WTC11 (cell line): Measurements from ENCODE around the gene BCL11B. TPM values are rescaled to one million over a fixed set of nuclear protein-coding genes. Genes with fewer than 3 reads are reported as not detected.

Source experiments
- ATAC-seq: fragments of 200-7000 bp; cut with Tn5 transposase; 2 replicates; pipeline ENCODE4 v1.10.0; 2021; ENCODE audit warnings: mild to moderate bottlenecking, moderate library complexity
- CTCF ChIA-PET: fragments of 300-600 bp; sonication (Branson Sonifier 250); formaldehyde crosslinking; loops from one replicate; lab custom pipeline; 2021; ENCODE audit warnings: antibody characterized with exemption; lab: Charles Lee
- POLR2A ChIA-PET: fragments of 350-600 bp; sonication (Branson Sonifier 250); formaldehyde crosslinking; loops from one replicate; lab custom pipeline; 2021; ENCODE audit warnings: antibody characterized with exemption; lab: Charles Lee
- DNase-seq: peaks from one replicate; pipeline ENCODE4 v3.0.0; 2021; ENCODE audit warnings: low spot score
- H3K27ac Mint-ChIP-seq: 2 replicates; pipeline ENCODE4 v1.8.0; 2021; ENCODE audit warnings: mixed read lengths
- H3K27me3 Mint-ChIP-seq: 2 replicates; pipeline ENCODE4 v1.8.0; 2021; ENCODE audit warnings: low read depth, mild to moderate bottlenecking, moderate library complexity, mixed read lengths
- H3K36me3 Mint-ChIP-seq: 2 replicates; pipeline ENCODE4 v1.8.0; 2021; ENCODE audit warnings: mixed read lengths
- H3K4me1 Mint-ChIP-seq: 2 replicates; pipeline ENCODE4 v1.8.0; 2022; ENCODE audit warnings: mixed read lengths
- H3K4me3 Mint-ChIP-seq: 2 replicates; pipeline ENCODE4 v1.8.0; 2021; ENCODE audit warnings: mild to moderate bottlenecking, moderate library complexity, mixed read lengths
- H3K9me3 Mint-ChIP-seq: 2 replicates; pipeline ENCODE4 v1.8.0; 2021; ENCODE audit warnings: mixed read lengths
- ATF2 ChIP-seq: sonication (generic); formaldehyde crosslinking; IDR thresholded peaks from 2 replicates; pipeline ENCODE4 v1.8.1; 2022; ENCODE audit warnings: low read depth, missing genetic modification reagents, borderline replicate concordance
- ATF3 ChIP-seq: sonication (generic); formaldehyde crosslinking; conservative IDR thresholded peaks from 2 replicates; pipeline ENCODE4 v1.8.1; 2022; ENCODE audit warnings: mild to moderate bottlenecking, missing genetic modification reagents
- CREB1 ChIP-seq: sonication (generic); formaldehyde crosslinking; IDR thresholded peaks from 2 replicates; pipeline ENCODE4 v1.8.0; 2023; ENCODE audit warnings: mild to moderate bottlenecking, missing genetic modification reagents
- CREM ChIP-seq: sonication (generic); formaldehyde crosslinking; IDR thresholded peaks from 2 replicates; pipeline ENCODE4 v1.8.1; 2022; ENCODE audit warnings: mild to moderate bottlenecking, missing genetic modification reagents, moderate library complexity
- E2F5 ChIP-seq: sonication (generic); formaldehyde crosslinking; IDR thresholded peaks from 2 replicates; pipeline ENCODE4 v1.8.1; 2022; ENCODE audit warnings: mild to moderate bottlenecking, moderate library complexity, missing genetic modification reagents
- ETV6 ChIP-seq: sonication (generic); formaldehyde crosslinking; IDR thresholded peaks from 2 replicates; pipeline ENCODE4 v1.8.1; 2022; ENCODE audit warnings: mild to moderate bottlenecking, missing genetic modification reagents
- FOXP4 ChIP-seq: sonication (generic); formaldehyde crosslinking; IDR thresholded peaks from 2 replicates; pipeline ENCODE4 v1.8.0; 2022; ENCODE audit warnings: mild to moderate bottlenecking, missing genetic modification reagents
- GRHL2 ChIP-seq: fragments of 250-450 bp; sonication (Bioruptor Pico); IDR thresholded peaks from 2 replicates; pipeline ENCODE4 v1.8.0; 2022; ENCODE audit warnings: mild to moderate bottlenecking, moderate library complexity; ENCODE audit not compliant: insufficient replicate concordance, severe bottlenecking
- IRF2 ChIP-seq: sonication (generic); formaldehyde crosslinking; IDR thresholded peaks from 2 replicates; pipeline ENCODE4 v1.8.0; 2022; ENCODE audit warnings: low read depth, missing genetic modification reagents, borderline replicate concordance
- NR1H2 ChIP-seq: sonication (generic); formaldehyde crosslinking; IDR thresholded peaks from 2 replicates; pipeline ENCODE4 v1.9.0; 2021; ENCODE audit warnings: mild to moderate bottlenecking, moderate library complexity, missing genetic modification reagents
- OVOL2 ChIP-seq: fragments of 250-450 bp; sonication (Bioruptor Pico); IDR thresholded peaks from 2 replicates; pipeline ENCODE4 v1.9.0; 2021; ENCODE audit warnings: mild to moderate bottlenecking, borderline replicate concordance
- SOX15 ChIP-seq: fragments of 250-450 bp; sonication (Bioruptor Pico); IDR thresholded peaks from 2 replicates; pipeline ENCODE4 v1.9.0; 2021; ENCODE audit warnings: mild to moderate bottlenecking
- TEAD1 ChIP-seq: sonication (generic); formaldehyde crosslinking; IDR thresholded peaks from 2 replicates; pipeline ENCODE4 v1.8.0; 2022; ENCODE audit warnings: mild to moderate bottlenecking, missing genetic modification reagents
- ZBTB21 ChIP-seq: sonication (generic); formaldehyde crosslinking; IDR thresholded peaks from 2 replicates; pipeline ENCODE4 v1.8.1; 2023; ENCODE audit warnings: mild to moderate bottlenecking, missing genetic modification reagents, borderline replicate concordance
- ZNF121 ChIP-seq: sonication (generic); formaldehyde crosslinking; IDR thresholded peaks from 2 replicates; pipeline ENCODE4 v1.8.0; 2023; ENCODE audit warnings: missing genetic modification reagents
- ZNF138 ChIP-seq: sonication (generic); formaldehyde crosslinking; conservative IDR thresholded peaks from 2 replicates; pipeline ENCODE4 v1.8.1; 2022; ENCODE audit warnings: mild to moderate bottlenecking, moderate library complexity, missing genetic modification reagents
- ZNF232 ChIP-seq: sonication (generic); formaldehyde crosslinking; IDR thresholded peaks from 2 replicates; pipeline ENCODE4 v1.8.0; 2022; ENCODE audit warnings: mild to moderate bottlenecking, missing genetic modification reagents
- ZNF396 ChIP-seq: fragments of 250-450 bp; sonication (Bioruptor Pico); IDR thresholded peaks from 2 replicates; pipeline ENCODE4 v1.8.0; 2021; ENCODE audit warnings: mild to moderate bottlenecking, moderate library complexity, borderline replicate concordance
- ZNF416 ChIP-seq: fragments of 250-450 bp; sonication (Bioruptor Pico); IDR thresholded peaks from 2 replicates; pipeline ENCODE4 v1.9.0; 2021; ENCODE audit warnings: mild to moderate bottlenecking, inconsistent platforms
- ZNF512 ChIP-seq: sonication (generic); formaldehyde crosslinking; IDR thresholded peaks from 2 replicates; pipeline ENCODE4 v1.8.1; 2022; ENCODE audit warnings: missing genetic modification reagents, borderline replicate concordance
- total RNA-seq: library from RNA; stranded (reverse); gene quantifications from 3 replicates; pipeline ENCODE4 v1.2.3, GENCODE V29; 2021
- TF ChIP-seq, protein P1 (sequence below): sonication (generic); formaldehyde crosslinking; IDR thresholded peaks from 2 replicates; pipeline ENCODE4 v1.8.0; 2023; ENCODE audit warnings: mild to moderate bottlenecking, missing genetic modification reagents
- TF ChIP-seq, protein P2 (sequence below): sonication (generic); formaldehyde crosslinking; IDR thresholded peaks from 2 replicates; pipeline ENCODE4 v1.8.0; 2023; ENCODE audit warnings: missing genetic modification reagents

The BCL11B gene
- total RNA-seq, 1 experiment from 2014 or later = 9.1 TPM

DNA sequence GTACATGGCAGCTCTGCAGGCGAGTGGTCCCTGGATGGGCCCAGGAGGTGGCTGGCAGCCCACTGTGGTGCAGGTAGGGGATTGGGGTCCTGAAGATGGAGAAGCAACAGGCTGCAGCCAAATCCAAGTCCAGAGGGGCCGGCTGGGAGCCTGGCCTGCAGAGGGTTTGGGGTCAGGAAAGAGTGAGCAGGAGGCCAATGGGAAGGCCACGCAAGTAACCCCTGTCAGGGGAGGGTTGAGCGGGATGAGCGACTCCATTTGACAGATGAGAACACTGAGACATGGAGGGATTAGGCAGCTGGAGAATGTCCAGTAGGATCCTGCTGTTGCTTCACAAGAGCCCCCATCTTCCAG is 136.0 kb downstream of the BCL11B start (continued):
- TF ChIP-seq SOX15 (CRISPR knock-in tag) = no peak
- TF ChIP-seq ZNF396 (CRISPR knock-in tag) = no peak
- TF ChIP-seq ZNF121 (CRISPR knock-in tag) = no peak
- no peak for TF ChIP-seq GRHL2 (CRISPR knock-in tag)
- TF ChIP-seq, all 79 proteins: peak for 0

DNA sequence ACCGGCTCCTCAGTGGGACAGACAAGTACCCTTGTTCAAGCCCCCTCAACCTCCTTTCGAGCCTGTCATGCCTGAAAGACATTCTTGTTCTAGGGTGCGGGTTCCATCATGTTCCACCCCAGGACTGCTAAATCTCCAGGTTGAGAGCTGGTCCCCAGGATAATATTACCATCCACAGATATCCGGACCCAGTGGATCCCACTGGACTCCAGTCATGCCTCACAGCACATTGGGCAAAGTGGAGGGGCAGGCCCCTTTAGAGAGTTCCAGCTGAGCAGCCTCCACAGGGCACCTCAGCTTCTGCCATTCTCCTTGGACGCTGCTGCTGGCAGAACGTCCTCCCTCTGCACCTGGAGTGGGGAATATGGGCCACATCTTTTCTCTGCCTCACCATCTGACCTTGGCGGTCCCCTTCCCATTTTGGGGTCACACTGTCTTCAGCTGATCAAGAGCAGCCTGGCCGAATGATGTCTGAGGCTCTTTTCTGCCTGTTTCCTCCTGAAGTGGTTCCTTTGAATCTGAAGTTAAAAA is 137.4 kb downstream of the BCL11B start:
- H3K27ac Mint-ChIP-seq = no peak overlapping the region
- POLR2A ChIA-PET = no interaction called here
- H3K27me3 Mint-ChIP-seq = no peaks in the 10 kb centered on the region; the same call in 1 of the 2 replicates
- no peaks in the 10 kb centered on the region; the same call in 1 of the 2 replicates for H3K9me3 Mint-ChIP-seq
- no peak for DNase-seq
- CTCF ChIA-PET = interaction anchor here (0.7 kb wide), 1 partner anchor 185 kb away, joined by 3 read pairs; no protein-coding TSS in a partner anchor
- TF ChIP-seq OVOL2 (no peak), FOXP4 (CRISPR knock-in tag) (no peak), CREB1 (CRISPR knock-in tag) (no peak), CREM (CRISPR knock-in tag) (no peak), ZBTB21 (no peak), NR1H2 (no peak), ZNF138 (CRISPR knock-in tag) (no peak), IRF2 (CRISPR knock-in tag) (no peak), TEAD1 (CRISPR knock-in tag) (no peak), ATF2 (CRISPR knock-in tag) (no peak), E2F5 (CRISPR knock-in tag) (no peak), ZNF232 (CRISPR knock-in tag) (no peak), ATF3 (CRISPR knock-in tag) (no peak), ZNF512 (CRISPR knock-in tag) (no peak), ZNF416 (CRISPR knock-in tag) (no peak), ETV6 (CRISPR knock-in tag) (no peak)
- TF ChIP-seq, protein P1, sequence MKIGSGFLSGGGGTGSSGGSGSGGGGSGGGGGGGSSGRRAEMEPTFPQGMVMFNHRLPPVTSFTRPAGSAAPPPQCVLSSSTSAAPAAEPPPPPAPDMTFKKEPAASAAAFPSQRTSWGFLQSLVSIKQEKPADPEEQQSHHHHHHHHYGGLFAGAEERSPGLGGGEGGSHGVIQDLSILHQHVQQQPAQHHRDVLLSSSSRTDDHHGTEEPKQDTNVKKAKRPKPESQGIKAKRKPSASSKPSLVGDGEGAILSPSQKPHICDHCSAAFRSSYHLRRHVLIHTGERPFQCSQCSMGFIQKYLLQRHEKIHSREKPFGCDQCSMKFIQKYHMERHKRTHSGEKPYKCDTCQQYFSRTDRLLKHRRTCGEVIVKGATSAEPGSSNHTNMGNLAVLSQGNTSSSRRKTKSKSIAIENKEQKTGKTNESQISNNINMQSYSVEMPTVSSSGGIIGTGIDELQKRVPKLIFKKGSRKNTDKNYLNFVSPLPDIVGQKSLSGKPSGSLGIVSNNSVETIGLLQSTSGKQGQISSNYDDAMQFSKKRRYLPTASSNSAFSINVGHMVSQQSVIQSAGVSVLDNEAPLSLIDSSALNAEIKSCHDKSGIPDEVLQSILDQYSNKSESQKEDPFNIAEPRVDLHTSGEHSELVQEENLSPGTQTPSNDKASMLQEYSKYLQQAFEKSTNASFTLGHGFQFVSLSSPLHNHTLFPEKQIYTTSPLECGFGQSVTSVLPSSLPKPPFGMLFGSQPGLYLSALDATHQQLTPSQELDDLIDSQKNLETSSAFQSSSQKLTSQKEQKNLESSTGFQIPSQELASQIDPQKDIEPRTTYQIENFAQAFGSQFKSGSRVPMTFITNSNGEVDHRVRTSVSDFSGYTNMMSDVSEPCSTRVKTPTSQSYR (CRISPR knock-in tag) = no peak
- TF ChIP-seq, protein P2, sequence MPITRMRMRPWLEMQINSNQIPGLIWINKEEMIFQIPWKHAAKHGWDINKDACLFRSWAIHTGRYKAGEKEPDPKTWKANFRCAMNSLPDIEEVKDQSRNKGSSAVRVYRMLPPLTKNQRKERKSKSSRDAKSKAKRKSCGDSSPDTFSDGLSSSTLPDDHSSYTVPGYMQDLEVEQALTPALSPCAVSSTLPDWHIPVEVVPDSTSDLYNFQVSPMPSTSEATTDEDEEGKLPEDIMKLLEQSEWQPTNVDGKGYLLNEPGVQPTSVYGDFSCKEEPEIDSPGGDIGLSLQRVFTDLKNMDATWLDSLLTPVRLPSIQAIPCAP (CRISPR knock-in tag) = no peak
- TF ChIP-seq, all 79 proteins: peak for 0
- no peak for ATAC-seq
- Mint-ChIP-seq H3K4me3 (no peak overlapping the region), H3K36me3 (no peaks in the 10 kb centered on the region), H3K4me1 (peaks cover 29% of the 10 kb centered on the region)
